Natural killer cell (primary cell): ENCODE results near the gene INSL3. TPM values are rescaled to one million over a fixed set of nuclear protein-coding genes. Genes with fewer than 3 reads are reported as not detected.

Source experiments
- ATAC-seq, 3 donors: fragments of 150-1000 bp in 2 of 3; fragments of 200-7000 bp in 1 of 3; cut with Tn5 transposase; 1 replicate in 1 of 3; 2 replicates in 2 of 3; pipeline ENCODE4 v1.10.0; 2021; ENCODE audit warnings: mild to moderate bottlenecking in 2 of 3, moderate library complexity in 2 of 3
- DNase-seq, 2 donors: peaks; one replicate each; pipeline versions ENCODE4 v3.0.0 to v3.0.0-alpha.2; 2013 to 2021; ENCODE audit warnings: mixed read lengths in 1 of 2
- H3K27ac ChIP-seq: one replicate; pipeline ENCODE4 v1.5.1; 2013; ENCODE audit warnings: mild to moderate bottlenecking, low read length
- H3K27me3 ChIP-seq: one replicate; pipeline ENCODE4 v1.6.1; 2013; ENCODE audit warnings: low read length; ENCODE audit not compliant: control insufficient read depth, insufficient read depth
- H3K36me3 ChIP-seq: one replicate; pipeline ENCODE4 v1.6.1; 2013; ENCODE audit warnings: low read length; ENCODE audit not compliant: control insufficient read depth, insufficient read depth
- H3K4me1 ChIP-seq: one replicate; pipeline ENCODE4 v1.6.1; 2013; ENCODE audit warnings: low read length; ENCODE audit not compliant: control insufficient read depth, insufficient read depth
- H3K4me3 ChIP-seq: one replicate; pipeline ENCODE4 v1.5.1; 2013; ENCODE audit warnings: low read length
- H3K9me3 ChIP-seq: one replicate; pipeline ENCODE4 v1.6.1; 2013; ENCODE audit warnings: low read length; ENCODE audit not compliant: control insufficient read depth, insufficient read depth
- H3K27ac Mint-ChIP-seq, 2 donors: one replicate each; pipeline ENCODE4 v1.8.0; 2022; ENCODE audit warnings: mild to moderate bottlenecking in 2 of 2, mixed read lengths in 2 of 2, moderate library complexity in 1 of 2
- H3K27me3 Mint-ChIP-seq, 2 donors: one replicate each; pipeline ENCODE4 v1.8.0; 2022; ENCODE audit warnings: low read depth in 2 of 2, mixed read lengths in 2 of 2
- H3K36me3 Mint-ChIP-seq: one replicate; pipeline ENCODE4 v1.8.0; 2022; ENCODE audit warnings: mixed read lengths
- H3K4me1 Mint-ChIP-seq, 2 donors: one replicate each; pipeline ENCODE4 v1.8.0; 2022; ENCODE audit warnings: mixed read lengths in 2 of 2
- H3K4me3 Mint-ChIP-seq: one replicate; pipeline ENCODE4 v1.8.0; 2022; ENCODE audit warnings: mild to moderate bottlenecking, moderate library complexity, mixed read lengths
- H3K9me3 Mint-ChIP-seq, 2 donors: one replicate each; pipeline ENCODE4 v1.8.0; 2022; ENCODE audit warnings: mixed read lengths in 2 of 2
- WGBS: methylation state at CpG from one replicate; pipeline ENCODE4 v1.1.7; 2013; ENCODE audit warnings: missing lambda C conversion rate; ENCODE audit not compliant: insufficient coverage; 5-methylcytosine and 5-hydroxymethylcytosine counted together
- intact Hi-C: fragments of 100-400 bp; cut with micrococcal nuclease; formaldehyde crosslinking; loops from one replicate; pipeline ENCODE4 v1.14.2; 2022
- total RNA-seq, 4 donors: library from RNA; stranded (reverse); fragments of 120-200 nt in 1 of 4; gene quantifications; one replicate each; pipeline versions ENCODE4 v1.2.3 to v1.2.4, GENCODE V29; 2013 to 2022
- TF ChIP-seq, protein P1 (sequence below): fragments of 200-600 bp; IDR thresholded peaks from one replicate; pipeline ENCODE4 v1.8.0; 2022; ENCODE audit warnings: antibody characterized with exemption

INSL3 gene
- total RNA-seq, 3 donors from 2014 or later (not counting 1 experiment from before 2014, with no cell fraction given): 1.5 to 2.9 (median 1.7) TPM

DNA sequence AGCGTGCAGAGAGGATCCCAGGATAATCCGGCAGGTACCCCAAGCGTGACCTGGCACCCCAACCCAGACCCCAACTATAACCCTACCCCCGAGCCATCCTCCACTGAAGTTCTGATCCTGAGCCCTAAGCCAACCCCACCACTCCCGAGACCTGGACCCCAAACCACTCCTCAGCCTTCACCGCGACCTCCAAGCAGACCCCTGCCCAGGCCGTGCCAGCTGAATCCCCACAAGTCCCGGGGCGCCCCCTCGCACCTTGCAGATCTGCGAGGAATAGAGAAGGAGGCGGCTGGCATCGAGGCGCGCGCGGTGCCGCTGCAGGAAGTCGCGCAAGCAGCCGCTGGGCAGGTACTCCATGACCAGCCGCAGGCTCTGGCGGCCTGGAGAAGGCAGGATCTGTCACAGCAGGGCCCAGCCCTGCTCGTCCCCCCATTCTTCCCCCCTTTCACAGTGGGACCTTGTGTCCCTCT is 10.1 kb upstream of the INSL3 start:
- DNase-seq (no peak), ATAC-seq (no peak)
- H3K4me1 Mint-ChIP-seq: peaks cover 6 to 24% of the 10 kb centered on the region in 2 donors
- no peaks in the 10 kb centered on the region for H3K4me1 ChIP-seq
- TF ChIP-seq, protein P1, sequence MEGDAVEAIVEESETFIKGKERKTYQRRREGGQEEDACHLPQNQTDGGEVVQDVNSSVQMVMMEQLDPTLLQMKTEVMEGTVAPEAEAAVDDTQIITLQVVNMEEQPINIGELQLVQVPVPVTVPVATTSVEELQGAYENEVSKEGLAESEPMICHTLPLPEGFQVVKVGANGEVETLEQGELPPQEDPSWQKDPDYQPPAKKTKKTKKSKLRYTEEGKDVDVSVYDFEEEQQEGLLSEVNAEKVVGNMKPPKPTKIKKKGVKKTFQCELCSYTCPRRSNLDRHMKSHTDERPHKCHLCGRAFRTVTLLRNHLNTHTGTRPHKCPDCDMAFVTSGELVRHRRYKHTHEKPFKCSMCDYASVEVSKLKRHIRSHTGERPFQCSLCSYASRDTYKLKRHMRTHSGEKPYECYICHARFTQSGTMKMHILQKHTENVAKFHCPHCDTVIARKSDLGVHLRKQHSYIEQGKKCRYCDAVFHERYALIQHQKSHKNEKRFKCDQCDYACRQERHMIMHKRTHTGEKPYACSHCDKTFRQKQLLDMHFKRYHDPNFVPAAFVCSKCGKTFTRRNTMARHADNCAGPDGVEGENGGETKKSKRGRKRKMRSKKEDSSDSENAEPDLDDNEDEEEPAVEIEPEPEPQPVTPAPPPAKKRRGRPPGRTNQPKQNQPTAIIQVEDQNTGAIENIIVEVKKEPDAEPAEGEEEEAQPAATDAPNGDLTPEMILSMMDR: no peak
- no peaks in the 10 kb centered on the region for H3K9me3 Mint-ChIP-seq
- peaks cover 71% of the 10 kb centered on the region for H3K36me3 ChIP-seq
- WGBS: 98% methylated on average over 25 of the region's 25 CpGs
- no peak overlapping the region for H3K27ac Mint-ChIP-seq
- H3K9me3 ChIP-seq: no peaks in the 10 kb centered on the region
- intact Hi-C loops: no loop called here
- H3K4me3 Mint-ChIP-seq: no peak overlapping the region
- H3K4me3 ChIP-seq: no peak overlapping the region
- no peaks in the 10 kb centered on the region for H3K27me3 ChIP-seq
- no peaks in the 10 kb centered on the region for H3K27me3 Mint-ChIP-seq
- no peak overlapping the region for H3K27ac ChIP-seq
- peaks cover 4% of the 10 kb centered on the region for H3K36me3 Mint-ChIP-seq

DNA sequence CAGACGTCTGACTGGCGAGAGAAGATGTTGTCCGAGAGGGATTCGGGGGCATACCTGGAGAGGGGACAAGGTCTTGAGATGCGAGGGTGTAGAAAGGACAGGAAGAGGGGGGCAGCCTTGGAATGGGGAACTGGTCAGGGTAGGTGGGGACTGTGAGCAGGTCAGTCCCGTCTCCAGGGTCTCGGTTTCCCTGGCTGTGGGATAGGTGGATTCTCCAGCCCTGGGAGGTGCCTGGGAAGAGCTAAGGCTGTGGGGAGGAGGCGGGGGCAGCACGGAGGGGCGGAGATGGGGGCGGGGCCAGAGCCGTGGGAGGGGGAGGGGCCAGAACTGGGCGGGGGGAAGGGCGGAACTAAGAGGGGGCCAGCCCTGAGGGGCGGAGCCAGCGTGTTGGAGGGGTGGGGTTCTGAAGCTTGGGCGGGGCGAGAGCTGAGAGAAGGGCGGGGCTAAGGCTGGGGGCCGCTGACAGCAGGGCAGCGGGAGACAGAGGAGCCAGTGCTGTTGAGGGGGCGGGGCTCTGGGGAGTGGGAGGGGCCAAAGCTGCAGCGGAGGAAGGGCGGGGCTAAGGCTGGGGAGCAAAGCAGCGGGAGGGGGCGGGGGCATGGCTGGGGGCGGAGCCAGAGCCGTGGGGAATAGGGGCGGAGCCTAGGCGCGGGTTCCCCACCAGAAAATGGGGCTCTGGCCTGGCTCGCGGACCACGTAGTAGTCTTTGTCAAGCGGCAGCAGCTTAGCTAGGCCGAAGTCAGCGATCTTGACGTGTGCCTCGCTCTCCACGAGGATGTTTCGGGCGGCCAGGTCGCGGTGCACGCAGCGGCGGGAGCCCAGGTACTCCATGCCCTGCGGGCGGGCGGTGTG is 9.5 kb upstream of the INSL3 start:
- ATAC-seq (peak; percentile 48 to 72 (median 66)), DNase-seq (peak in 1 of 2 donors; percentile 70)
- peaks cover 69% of the 10 kb centered on the region for H3K36me3 ChIP-seq
- H3K36me3 Mint-ChIP-seq: no peaks in the 10 kb centered on the region
- 93% methylated on average over 50 of the region's 50 CpGs for WGBS
- H3K9me3 Mint-ChIP-seq: no peaks in the 10 kb centered on the region
- no peak overlapping the region for H3K27ac ChIP-seq
- H3K4me3 ChIP-seq: no peak overlapping the region
- no peaks in the 10 kb centered on the region for H3K27me3 ChIP-seq
- intact Hi-C loops: no loop called here
- no peak overlapping the region for H3K4me3 Mint-ChIP-seq
- H3K4me1 ChIP-seq: no peaks in the 10 kb centered on the region
- TF ChIP-seq, protein P1: no peak
- H3K9me3 ChIP-seq: no peaks in the 10 kb centered on the region
- peak overlapping the region in 1 of 2 donors; percentile 44 for H3K27ac Mint-ChIP-seq
- peaks cover 6 to 22% of the 10 kb centered on the region in 2 donors for H3K4me1 Mint-ChIP-seq
- no peaks in the 10 kb centered on the region for H3K27me3 Mint-ChIP-seq

- Histone ChIP-seq H3K36me3 (peaks cover 65% of the 10 kb centered on the region), H3K4me3 (no peak overlapping the region), H3K4me1 (no peaks in the 10 kb centered on the region), H3K27me3 (no peaks in the 10 kb centered on the region), H3K27ac (no peak overlapping the region), H3K9me3 (no peaks in the 10 kb centered on the region)
- no peak for DNase-seq
- peak overlapping the region in 1 of 2 donors; percentile 44 for H3K27ac Mint-ChIP-seq
- no peak for ATAC-seq
- intact Hi-C loops: no loop called here
- TF ChIP-seq, protein P1: no peak
- 93% methylated on average over 29 of the region's 29 CpGs for WGBS
- H3K27me3 Mint-ChIP-seq: no peaks in the 10 kb centered on the region
- peaks cover 0 to 15% of the 10 kb centered on the region in 2 donors for H3K4me1 Mint-ChIP-seq
- H3K9me3 Mint-ChIP-seq: no peaks in the 10 kb centered on the region
- no peaks in the 10 kb centered on the region for H3K36me3 Mint-ChIP-seq
- no peak overlapping the region for H3K4me3 Mint-ChIP-seq
Observed at GRCh38 chr19:17829855-17830566, 8.7 kb upstream of the INSL3 start.
